B cell (primary cell): ENCODE data around the gene IFNLR1. TPM values are rescaled to one million over a fixed set of nuclear protein-coding genes. Genes with fewer than 3 reads are reported as not detected.

Experiments
- ATAC-seq: fragments of 200-7000 bp; cut with Tn5 transposase; one replicate; pipeline ENCODE4 v1.10.0; 2021; ENCODE audit warnings: low read depth, mild to moderate bottlenecking, moderate number of reproducible peaks, moderate library complexity
- CTCF ChIA-PET: fragments of 350-600 bp; sonication (Branson Sonifier 250); formaldehyde crosslinking; loops from one replicate; lab custom pipeline; 2021; ENCODE audit warnings: antibody characterized with exemption, inconsistent platforms; lab: Charles Lee
- POLR2A ChIA-PET: fragments of 350-600 bp; sonication (Branson Sonifier 250); formaldehyde crosslinking; loops from one replicate; lab custom pipeline; 2021; ENCODE audit warnings: antibody characterized with exemption; lab: Charles Lee
- DNase-seq: peaks from one replicate; pipeline ENCODE4 v3.0.0; 2013
- H2AFZ ChIP-seq: 2 replicates; pipeline ENCODE4 v1.6.1; 2012; ENCODE audit warnings: mild to moderate bottlenecking, low read depth, low read length; ENCODE audit not compliant: insufficient read depth, poor library complexity, severe bottlenecking
- H3K27ac ChIP-seq, 2 donors: 1 replicate in 1 of 2; 2 replicates in 1 of 2; pipeline ENCODE4 v1.5.1; 2012 to 2013; ENCODE audit warnings: low read length in 2 of 2, mild to moderate bottlenecking in 2 of 2, moderate library complexity in 1 of 2
- H3K27me3 ChIP-seq, 4 experiments: fragments of 200-600 bp in 1 of 4; sonication (generic) in 1 of 4; replicated peaks in 1 of 4; 1 replicate in 2 of 4; 2 replicates in 2 of 4; pipeline versions ENCODE4 v1.6.1 to v1.7.0; 2013 to 2016; ENCODE audit warnings: low read length in 3 of 4, mild to moderate bottlenecking in 2 of 4, mixed read lengths in 1 of 4, moderate library complexity in 1 of 4; ENCODE audit not compliant: insufficient read depth in 4 of 4, control insufficient read depth in 3 of 4; ENCODE audit errors: control extremely low read depth in 1 of 4
- H3K36me3 ChIP-seq, 2 experiments: replicated peaks in 1 of 2; 1 replicate in 1 of 2; 2 replicates in 1 of 2; pipeline versions ENCODE4 v1.6.1 to v1.7.1; 2013; ENCODE audit warnings: low read length in 1 of 2; ENCODE audit not compliant: insufficient read depth in 2 of 2, control insufficient read depth in 1 of 2; ENCODE audit errors: control extremely low read depth in 1 of 2, extremely low read depth in 1 of 2
- H3K4me1 ChIP-seq, 2 donors: fragments of 200-600 bp in 1 of 2; sonication (generic) in 1 of 2; 1 replicate in 1 of 2; 2 replicates in 1 of 2; pipeline versions ENCODE4 v1.5.1 to v1.6.1; 2013 to 2017; ENCODE audit warnings: low read length in 2 of 2; ENCODE audit not compliant: control insufficient read depth in 2 of 2, insufficient read depth in 2 of 2
- H3K4me2 ChIP-seq: replicated peaks from 2 replicates; pipeline ENCODE3; 2012; ENCODE audit warnings: mild to moderate bottlenecking, low read depth, low read length; ENCODE audit not compliant: poor library complexity, severe bottlenecking
- H3K4me3 ChIP-seq, 5 experiments: fragments of 200-600 bp in 1 of 5; sonication (generic) in 1 of 5; 1 replicate in 3 of 5; 2 replicates in 2 of 5; pipeline versions ENCODE4 v1.5.1 to v1.7.0; 2011 to 2016; ENCODE audit warnings: low read length in 4 of 5, mild to moderate bottlenecking in 4 of 5, low read depth in 2 of 5, control low read depth in 1 of 5, moderate library complexity in 1 of 5; ENCODE audit not compliant: insufficient read depth in 1 of 5; ENCODE audit errors: control extremely low read depth in 1 of 5, extremely low read depth in 1 of 5
- H3K79me2 ChIP-seq: fragments of 200-600 bp; sonication (generic); one replicate; pipeline ENCODE4 v1.6.0; 2016; ENCODE audit warnings: low read length; ENCODE audit not compliant: control insufficient read depth, insufficient read depth
- H3K9ac ChIP-seq: fragments of 200-600 bp; sonication (generic); 2 replicates; pipeline ENCODE4 v1.6.1; 2017; ENCODE audit warnings: mild to moderate bottlenecking, low read length, moderate library complexity
- H3K9me3 ChIP-seq, 3 donors: one replicate each; pipeline versions ENCODE4 v1.6.1 to v1.7.1; 2013; ENCODE audit warnings: low read length in 2 of 3; ENCODE audit not compliant: control insufficient read depth in 2 of 3, insufficient read depth in 1 of 3; ENCODE audit errors: control extremely low read depth in 1 of 3
- H4K20me1 ChIP-seq: 2 replicates; pipeline ENCODE4 v1.6.0; 2012; ENCODE audit warnings: mild to moderate bottlenecking, low read length; ENCODE audit not compliant: insufficient read depth, control insufficient read depth, poor library complexity, severe bottlenecking
- H3K27ac Mint-ChIP-seq: one replicate; pipeline ENCODE4 v1.8.0; 2021; ENCODE audit warnings: mixed read lengths
- H3K27me3 Mint-ChIP-seq: one replicate; pipeline ENCODE4 v1.8.0; 2021; ENCODE audit warnings: mixed read lengths
- H3K4me1 Mint-ChIP-seq: one replicate; pipeline ENCODE4 v1.8.0; 2021; ENCODE audit warnings: mixed read lengths
- H3K4me3 Mint-ChIP-seq: one replicate; pipeline ENCODE4 v1.8.0; 2021; ENCODE audit warnings: mixed read lengths
- H3K9me3 Mint-ChIP-seq: one replicate; pipeline ENCODE4 v1.8.0; 2022; ENCODE audit warnings: mixed read lengths; ENCODE audit not compliant: insufficient read depth
- EZH2 ChIP-seq: IDR thresholded peaks from 2 replicates; pipeline ENCODE4 v1.6.1; 2012; ENCODE audit warnings: borderline replicate concordance, low read depth, mild to moderate bottlenecking, moderate library complexity, low read length; ENCODE audit not compliant: insufficient read depth, poor library complexity, severe bottlenecking
- WGBS: methylation state at CpG from one replicate; pipeline ENCODE4 v1.1.5; 2013; ENCODE audit warnings: missing lambda C conversion rate; ENCODE audit not compliant: insufficient coverage; 5-methylcytosine and 5-hydroxymethylcytosine counted together
- intact Hi-C: fragments of 100-400 bp; cut with micrococcal nuclease; formaldehyde crosslinking; loops from one replicate; pipeline ENCODE4 v1.10.0; 2022
- polyA plus RNA-seq: library from polyadenylated mRNA; depleted of rRNA; stranded (reverse); fragments of >200 nt; gene quantifications from 2 replicates; pipeline ENCODE4 v1.2.3, GENCODE V29; 2012
- total RNA-seq, 2 donors: library from RNA; stranded (reverse); fragments of 120-200 nt in 1 of 2; gene quantifications; 1 replicate in 1 of 2; 2 replicates in 1 of 2; pipeline versions ENCODE4 v1.2.3 to v1.2.4, GENCODE V29; 2013 to 2022
- TF ChIP-seq, protein P1 (sequence below): fragments of 200-600 bp; IDR thresholded peaks from one replicate; pipeline ENCODE4 v1.8.0; 2022; ENCODE audit warnings: antibody characterized with exemption, mild to moderate bottlenecking

The IFNLR1 gene
- total and polyA plus RNA-seq, 2 donors (not counting 1 experiment from before 2014, with no cell fraction given), result 14.7 to 39.7 TPM

DNA sequence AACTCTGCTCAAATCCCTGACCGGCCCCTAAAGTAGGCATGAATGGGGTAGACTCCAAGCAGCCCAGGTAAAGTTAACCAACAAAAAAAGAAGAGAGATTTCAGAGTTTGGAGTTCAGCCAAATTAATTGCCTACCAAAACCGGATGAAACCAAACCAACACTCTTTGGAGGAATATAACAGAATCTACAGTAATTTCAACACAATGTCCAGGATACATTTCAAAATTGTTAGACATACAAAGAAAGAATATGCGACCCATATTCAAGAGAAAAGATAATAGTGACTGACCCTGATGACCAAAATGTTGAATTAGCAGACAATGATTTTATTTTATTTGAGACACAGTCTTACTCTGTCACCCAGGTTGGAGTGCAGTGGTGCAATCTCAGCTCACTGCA is 56.7 kb downstream of the IFNLR1 start:
- Mint-ChIP-seq H3K27ac (no peak overlapping the region), H3K27me3 (peaks cover 25% of the 10 kb centered on the region), H3K4me1 (no peaks in the 10 kb centered on the region), H3K4me3 (no peak overlapping the region), H3K9me3 (peaks cover 4% of the 10 kb centered on the region)
- ChIA-PET POLR2A (no interaction called here), CTCF (no interaction called here)
- TF ChIP-seq, protein P1, sequence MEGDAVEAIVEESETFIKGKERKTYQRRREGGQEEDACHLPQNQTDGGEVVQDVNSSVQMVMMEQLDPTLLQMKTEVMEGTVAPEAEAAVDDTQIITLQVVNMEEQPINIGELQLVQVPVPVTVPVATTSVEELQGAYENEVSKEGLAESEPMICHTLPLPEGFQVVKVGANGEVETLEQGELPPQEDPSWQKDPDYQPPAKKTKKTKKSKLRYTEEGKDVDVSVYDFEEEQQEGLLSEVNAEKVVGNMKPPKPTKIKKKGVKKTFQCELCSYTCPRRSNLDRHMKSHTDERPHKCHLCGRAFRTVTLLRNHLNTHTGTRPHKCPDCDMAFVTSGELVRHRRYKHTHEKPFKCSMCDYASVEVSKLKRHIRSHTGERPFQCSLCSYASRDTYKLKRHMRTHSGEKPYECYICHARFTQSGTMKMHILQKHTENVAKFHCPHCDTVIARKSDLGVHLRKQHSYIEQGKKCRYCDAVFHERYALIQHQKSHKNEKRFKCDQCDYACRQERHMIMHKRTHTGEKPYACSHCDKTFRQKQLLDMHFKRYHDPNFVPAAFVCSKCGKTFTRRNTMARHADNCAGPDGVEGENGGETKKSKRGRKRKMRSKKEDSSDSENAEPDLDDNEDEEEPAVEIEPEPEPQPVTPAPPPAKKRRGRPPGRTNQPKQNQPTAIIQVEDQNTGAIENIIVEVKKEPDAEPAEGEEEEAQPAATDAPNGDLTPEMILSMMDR, result no peak
- no peak for TF ChIP-seq EZH2
- Histone ChIP-seq H3K4me2 (no peak overlapping the region), H3K4me1 (no peaks in the 10 kb centered on the region), H2AFZ (no peak overlapping the region), H3K27ac (no peak overlapping the region), H4K20me1 (no peaks in the 10 kb centered on the region), H3K9me3 (peaks cover 1 to 8% (median 7%) of the 10 kb centered on the region in 3 donors), H3K27me3 (no peaks in the 10 kb centered on the region), H3K79me2 (no peaks in the 10 kb centered on the region), H3K36me3 (no peaks in the 10 kb centered on the region), H3K9ac (no peak overlapping the region), H3K4me3 (no peak overlapping the region)
- ATAC-seq (no peak), DNase-seq (no peak)
- intact Hi-C loops, result no loop called here
- WGBS, result no CpG with 5 or more reads among the region's 3 CpGs

DNA sequence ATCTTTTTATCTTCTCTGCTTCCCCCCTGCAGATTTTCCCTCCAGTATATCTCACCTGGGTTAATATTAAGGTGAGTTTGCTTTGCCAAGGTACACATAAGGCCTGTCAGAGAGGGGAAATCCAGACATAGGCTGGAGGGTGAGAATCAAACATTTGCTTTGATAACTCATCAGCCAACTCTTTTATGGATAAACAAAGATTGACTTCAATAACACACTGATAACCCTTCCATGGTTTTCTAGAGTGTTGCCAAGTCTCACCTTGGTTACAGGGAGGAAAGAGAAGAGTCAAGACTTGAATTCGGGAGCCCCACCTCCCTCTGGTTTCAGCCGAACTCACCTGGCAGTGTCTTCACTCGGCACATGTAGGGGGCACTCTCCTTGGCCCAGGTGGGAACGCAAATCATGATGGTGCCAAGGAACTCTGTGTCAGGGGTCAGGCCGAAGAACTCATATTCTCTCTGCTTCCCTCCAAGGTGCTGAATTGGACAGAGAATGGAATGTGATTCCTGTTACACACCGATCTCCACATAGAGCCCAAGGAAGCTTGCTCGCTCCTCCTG is 59.2 kb downstream of the IFNLR1 start:
- ChIA-PET CTCF (no interaction called here), POLR2A (interaction anchor here (0.6 kb wide), 1 partner anchor 470 kb away, joined by 3 read pairs; no protein-coding TSS in a partner anchor)
- H3K79me2 ChIP-seq, result no peaks in the 10 kb centered on the region
- Mint-ChIP-seq H3K27me3 (peaks cover 21% of the 10 kb centered on the region), H3K4me1 (no peaks in the 10 kb centered on the region), H3K27ac (no peak overlapping the region), H3K9me3 (peaks cover 4% of the 10 kb centered on the region), H3K4me3 (no peak overlapping the region)
- no peak overlapping the region for H2AFZ ChIP-seq
- no peak for TF ChIP-seq EZH2
- TF ChIP-seq, protein P1, result no peak
- ATAC-seq (no peak), DNase-seq (no peak)
- intact Hi-C loops, result no loop called here
- no peaks in the 10 kb centered on the region for H3K4me1 ChIP-seq
- no peak overlapping the region for H3K4me3 ChIP-seq
- H3K27me3 ChIP-seq, result no peaks in the 10 kb centered on the region
- H3K9ac ChIP-seq, result no peak overlapping the region
- WGBS, result 100% methylated on average over 4 of the region's 7 CpGs
- H3K4me2 ChIP-seq, result no peak overlapping the region
- H3K9me3 ChIP-seq, result peaks cover 1 to 8% (median 7%) of the 10 kb centered on the region in 3 donors
- no peak overlapping the region for H3K27ac ChIP-seq
- H3K36me3 ChIP-seq, result no peaks in the 10 kb centered on the region
- H4K20me1 ChIP-seq, result no peaks in the 10 kb centered on the region
